GM19463 (cell line): ENCODE results near the gene LIN7C.

Experiments
- ATAC-seq: cut with Tn5 transposase; IDR thresholded peaks from one replicate; pipeline ENCODE4 v1.9.1; 2021; ENCODE audit warnings: mild to moderate bottlenecking, moderate library complexity; ENCODE audit not compliant: unreplicated experiment

Gene LIN7C

DNA sequence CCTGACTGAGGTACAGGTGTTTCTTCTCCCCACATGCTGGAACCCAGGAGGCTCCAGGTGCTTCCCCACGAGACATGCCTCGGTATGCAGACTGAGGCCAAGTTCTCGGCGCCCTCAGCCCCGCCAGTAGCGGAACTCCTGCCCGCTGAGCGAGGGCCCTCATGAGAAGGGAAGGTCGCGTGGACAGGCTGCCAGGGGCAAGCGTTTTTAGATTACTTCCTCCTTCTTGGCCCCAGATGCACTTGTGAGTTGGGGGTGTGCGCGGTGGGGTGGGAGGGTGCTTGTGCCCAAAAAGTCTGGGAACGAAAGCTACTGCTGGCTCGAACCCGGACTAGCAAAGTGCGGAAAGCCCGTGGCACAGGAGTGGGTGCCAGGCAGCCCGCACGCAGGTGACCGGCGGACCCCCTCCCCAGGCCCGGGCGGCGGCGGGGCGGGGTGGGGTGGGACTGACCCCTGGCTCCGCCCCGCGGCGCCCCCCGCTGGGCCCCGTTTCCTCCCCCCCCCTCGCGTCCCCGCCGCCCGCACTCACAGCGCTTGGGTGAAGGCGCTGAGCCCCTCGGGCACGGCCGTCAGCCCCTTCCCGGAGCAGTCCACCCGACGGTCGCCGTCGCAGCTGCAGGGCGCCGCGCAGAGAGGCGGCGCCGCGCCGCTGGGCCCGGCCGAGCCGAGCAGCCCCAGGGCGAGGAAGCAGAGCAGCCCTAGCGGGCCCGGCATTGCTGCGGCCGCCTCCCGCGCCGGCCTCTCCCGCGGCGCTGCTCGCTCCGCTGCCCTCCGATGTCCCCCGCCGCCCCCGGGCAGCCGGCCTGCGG lies 34.8 kb downstream of the LIN7C start:
- peak; percentile 40 for ATAC-seq

DNA sequence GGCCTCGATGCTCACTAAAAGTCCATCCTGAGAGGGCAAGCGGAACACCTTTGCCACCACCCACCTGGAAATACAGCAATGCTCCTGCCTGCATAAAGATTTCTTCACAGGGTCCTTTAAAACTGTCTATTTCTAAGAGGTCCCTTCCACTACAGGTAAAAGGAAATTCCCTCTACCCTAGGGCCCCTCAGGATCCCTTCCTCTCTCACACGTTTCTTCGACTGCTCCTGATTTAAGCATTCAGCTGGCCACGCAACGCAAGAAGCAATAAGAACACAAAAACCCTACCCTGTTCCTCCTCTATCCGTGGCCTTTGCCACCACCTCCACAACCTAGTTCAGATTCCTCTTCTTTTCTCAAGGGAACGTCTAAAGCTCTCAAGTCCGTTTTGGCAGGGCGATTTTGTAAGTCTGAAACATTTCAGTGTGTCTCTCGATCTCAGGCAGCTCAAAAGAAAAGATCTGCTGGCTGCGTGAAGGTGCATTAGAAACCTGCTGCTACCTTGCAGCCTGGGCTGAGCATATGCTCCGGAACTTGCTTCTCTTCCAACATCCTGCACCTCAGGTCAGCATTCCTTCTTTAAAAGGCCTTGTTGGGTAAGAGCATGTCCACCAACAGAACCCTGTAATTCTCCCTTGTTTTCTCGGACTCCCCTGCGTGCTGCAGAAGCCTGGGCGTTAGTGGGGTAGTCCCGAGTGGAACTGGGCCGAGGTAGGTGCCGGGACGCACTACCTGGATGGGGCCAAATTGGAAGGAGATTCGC lies 35.6 kb downstream of the LIN7C start:
- no peak for ATAC-seq

DNA sequence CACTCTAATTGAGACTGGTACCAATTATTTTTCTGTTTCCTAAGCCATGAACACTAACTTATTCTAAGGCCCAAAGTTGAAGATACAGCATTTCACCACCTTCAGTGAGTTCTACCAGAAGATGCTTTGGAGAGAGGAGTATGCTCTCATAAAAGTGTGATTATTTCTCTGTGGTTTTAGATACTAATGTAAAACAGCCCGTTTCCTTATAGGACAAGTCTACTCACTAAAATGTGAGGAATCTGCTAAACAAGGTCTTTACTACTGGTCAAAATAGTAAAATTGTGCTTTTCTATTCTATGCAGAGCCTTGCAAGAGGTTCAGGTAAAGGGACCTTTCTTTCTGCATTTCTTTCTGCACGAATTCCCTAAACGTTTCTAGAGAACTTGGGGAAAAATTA lies 36.4 kb downstream of the LIN7C start:
- ATAC-seq, result no peak

DNA sequence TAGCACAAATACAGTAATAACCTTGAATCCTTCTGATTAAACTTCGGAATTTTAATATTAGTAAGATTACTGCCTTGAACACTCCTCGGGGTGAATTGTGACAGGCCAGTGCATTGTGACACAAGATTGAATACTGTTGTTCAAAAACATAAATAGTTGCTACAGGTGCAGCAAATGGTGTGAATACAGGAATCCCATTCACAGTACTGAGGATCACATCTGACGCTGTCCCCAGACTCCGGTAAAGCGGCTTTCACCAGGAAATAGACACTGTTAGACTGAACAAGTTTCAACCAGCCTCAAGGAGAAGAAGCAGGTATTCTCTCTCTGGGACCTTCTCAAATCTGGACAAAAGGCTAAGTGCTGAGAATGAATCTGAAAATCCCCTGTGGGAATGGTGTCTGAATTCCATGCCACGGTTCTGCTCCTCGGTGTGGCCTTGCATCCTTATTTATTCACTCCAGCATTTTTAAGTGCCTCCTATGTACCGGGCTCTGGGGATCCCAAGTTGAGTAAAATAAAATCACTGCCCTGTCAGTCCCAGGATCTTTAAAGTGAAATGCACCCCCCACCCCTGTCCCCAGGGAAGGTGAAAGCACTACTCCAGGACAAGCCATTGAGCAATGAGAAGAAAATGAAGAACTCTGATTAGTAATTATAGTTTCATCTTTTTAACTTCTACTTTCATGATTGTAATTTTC lies 37.4 kb downstream of the LIN7C start:
- no peak for ATAC-seq

DNA sequence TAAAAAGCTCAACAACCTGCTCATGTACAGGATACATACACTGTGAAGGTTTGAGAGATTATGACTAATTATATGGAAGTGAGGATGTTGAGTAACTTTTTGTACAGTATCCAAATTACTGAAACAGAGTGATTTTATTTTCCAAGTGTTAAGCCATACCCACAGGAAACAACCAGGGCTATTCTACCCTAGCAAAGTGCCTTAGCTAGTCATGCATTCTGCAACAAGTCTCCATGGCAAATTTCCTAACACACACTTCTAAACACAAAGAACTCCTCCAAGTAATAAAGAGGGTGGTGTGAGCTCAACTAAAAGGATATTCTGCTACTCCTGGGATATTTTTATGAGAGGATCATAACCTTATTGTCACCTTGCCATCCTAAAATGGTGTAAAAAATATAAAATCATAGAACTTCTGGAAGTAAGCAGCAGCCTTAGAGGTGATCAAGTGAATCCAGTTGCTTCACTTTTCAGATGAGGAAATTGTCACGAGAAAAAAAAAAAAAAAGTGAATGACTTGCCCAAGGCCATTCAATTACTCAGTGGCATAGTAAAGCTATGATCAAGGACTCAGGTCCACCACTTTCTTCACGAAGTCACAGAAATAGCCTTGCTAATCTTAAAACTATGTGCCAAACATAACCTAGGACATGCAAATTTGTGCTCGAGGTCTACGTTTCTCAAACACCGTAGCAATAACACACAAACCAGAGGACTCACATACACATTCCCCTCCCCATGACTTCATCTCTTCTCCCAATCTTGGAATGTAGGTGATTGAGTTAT lies 38.2 kb downstream of the LIN7C start:
- no peak for ATAC-seq

DNA sequence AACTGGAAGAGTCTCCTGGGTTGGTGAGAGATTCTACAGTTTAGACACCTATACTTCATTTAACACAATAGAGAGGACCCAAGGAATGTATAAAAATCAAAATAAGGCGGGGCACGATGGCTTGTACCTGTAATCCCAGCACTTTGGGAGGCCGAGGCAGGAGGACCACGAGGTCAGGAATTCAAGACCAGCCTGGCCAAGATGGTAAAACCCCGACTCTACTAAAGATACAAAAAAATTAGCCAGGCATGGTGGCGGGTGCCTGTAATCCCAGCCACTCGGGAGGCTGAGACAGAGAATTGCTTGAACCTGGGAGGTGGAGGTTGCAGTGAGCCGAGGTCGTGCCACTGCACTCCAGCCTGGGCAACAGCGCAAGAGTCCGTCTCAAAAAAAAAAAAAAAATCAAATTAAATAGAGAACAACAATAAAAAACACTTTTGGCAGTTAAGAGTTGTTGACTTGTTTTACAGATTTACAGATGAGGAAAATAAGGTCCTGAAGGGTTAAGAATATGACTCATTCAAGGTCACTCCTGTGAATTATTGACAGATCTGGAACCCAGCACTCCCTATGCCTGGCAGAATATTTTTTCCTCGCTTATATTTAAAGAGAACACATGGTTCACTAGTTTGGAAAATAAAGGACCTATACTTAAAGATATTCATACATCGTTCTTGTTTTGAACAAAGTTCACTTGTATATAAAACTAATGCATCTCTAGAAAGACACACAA lies 39.2 kb downstream of the LIN7C start:
- ATAC-seq, result no peak

DNA sequence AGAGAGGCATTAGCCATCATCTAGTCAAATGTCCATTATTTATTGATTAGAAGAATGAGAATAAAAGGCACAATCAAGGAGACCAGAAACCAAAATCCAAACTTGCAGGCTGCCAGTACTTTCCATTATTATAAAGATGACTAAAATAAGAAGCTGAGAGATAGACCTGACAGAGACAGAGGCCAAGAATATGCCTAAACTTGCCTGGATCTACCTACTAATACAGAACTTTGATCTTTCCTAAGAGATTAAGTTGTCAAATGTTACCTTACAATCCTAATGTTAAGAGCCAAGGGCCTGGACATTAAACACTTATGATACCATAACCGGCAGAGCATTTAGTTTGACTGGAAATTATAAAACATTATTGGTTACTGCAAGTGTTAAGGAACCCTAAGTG lies 40.2 kb downstream of the LIN7C start:
- ATAC-seq, result no peak

DNA sequence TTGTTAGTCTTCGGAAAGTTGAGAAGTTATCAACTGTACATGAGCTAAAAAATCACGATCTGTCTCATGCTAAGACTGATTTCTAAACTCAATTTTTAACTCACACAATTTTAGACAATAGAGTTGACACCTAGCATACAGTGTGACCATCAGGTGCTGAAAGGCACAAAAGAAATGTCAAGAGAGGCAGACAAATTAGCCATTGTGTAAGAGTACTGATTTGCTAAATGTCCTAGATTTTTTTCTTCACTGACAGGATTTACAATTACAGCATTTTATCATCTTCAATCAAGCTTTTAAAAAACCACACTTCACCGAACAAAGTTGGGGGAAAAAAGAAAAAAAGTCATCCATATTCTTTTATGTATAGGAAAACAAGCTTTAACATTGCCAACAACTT lies 40.9 kb downstream of the LIN7C start:
- no peak for ATAC-seq

DNA sequence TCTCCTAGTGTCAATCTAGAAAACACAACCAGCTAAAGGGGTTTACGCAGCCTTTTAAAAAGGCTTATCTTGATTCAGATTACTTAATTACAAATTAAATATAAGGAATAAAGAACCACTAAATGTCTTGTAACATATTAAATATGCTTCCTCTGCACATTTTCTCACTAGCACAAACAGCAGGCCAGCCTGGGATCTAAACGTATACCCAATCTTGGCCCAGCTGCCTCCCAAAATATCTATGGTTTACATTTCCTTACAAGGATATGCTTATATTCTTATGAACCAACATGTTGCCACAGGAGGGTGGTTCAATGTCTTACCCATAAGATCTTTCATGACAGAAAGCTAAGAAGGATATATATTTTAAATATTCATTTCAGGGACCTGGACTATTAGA lies 41.7 kb downstream of the LIN7C start:
- no peak for ATAC-seq

DNA sequence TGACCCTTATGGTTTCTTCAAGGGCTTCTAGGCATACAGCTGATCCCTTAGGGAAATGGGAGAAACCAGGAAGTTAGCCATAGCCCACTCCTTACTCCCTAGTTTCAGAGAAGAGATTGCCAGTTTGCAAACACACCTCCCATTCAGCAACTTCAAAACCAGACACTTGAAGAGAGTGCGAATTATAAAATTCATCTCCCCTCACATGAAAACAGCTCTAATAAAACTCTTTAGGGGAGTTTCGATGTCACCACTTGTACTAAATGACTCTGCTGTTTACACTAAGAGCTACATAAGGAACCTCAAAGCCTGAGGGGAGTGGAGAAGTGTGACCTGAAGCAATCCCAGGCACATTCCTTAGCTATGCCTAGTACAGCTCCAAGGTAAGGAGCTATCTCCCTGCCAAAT lies 42.3 kb downstream of the LIN7C start:
- no peak for ATAC-seq

DNA sequence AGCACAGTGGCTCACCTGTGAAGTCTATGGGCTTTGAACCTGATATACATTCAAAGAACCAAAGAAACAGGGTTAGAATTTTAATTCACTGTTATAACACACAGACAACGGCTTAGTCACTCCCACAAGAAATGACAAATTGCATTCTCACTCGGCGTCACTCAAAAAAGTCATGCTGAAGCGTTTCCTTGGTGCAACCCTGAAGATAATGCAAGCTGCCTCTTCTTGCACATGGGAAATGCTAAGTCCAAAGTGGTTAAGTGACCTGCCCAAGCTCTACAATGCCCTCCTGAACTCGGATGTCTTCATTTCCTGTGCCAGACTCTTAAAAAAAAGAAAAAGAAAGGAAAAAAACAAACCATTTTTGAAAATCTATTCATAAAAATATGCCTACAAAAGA lies 44.0 kb downstream of the LIN7C start:
- no peak for ATAC-seq

DNA sequence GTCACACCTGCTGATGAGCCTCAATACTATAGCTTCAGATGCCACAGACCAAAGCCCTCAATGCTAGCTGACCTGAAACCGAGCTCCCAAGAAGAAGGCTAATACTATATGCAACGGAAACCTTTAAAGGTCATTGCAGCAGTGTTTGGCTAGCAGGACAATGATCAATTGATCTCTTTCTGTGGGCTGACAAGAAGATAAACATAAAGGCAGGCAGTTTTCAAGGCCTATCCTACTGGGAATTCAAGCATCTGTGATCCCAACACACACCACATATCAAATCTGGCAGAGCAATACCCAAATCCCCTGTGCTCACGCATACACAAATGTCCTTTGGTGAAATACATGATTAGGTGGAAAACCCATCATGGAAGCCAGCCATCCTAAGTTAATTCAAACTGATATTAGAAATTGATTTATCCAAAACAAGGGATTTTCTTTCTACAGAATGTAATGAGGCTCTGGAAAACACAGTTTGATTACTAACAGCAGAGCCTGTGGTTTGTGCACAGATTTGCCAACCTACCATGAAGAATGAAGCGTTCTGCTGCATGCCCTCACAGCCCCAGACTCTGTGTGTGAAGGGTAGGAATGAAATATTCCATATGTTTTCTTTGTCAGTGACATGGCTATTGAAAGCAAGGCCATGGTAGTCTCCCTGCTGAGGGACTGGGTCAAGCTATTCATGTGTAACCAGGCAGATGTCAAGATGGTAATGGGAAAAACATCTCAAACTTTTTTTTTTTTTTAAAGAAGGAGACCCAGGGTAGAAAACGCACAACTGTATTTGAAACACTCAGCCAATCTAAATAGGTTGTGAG lies 46.2 kb downstream of the LIN7C start:
- ATAC-seq, result no peak

DNA sequence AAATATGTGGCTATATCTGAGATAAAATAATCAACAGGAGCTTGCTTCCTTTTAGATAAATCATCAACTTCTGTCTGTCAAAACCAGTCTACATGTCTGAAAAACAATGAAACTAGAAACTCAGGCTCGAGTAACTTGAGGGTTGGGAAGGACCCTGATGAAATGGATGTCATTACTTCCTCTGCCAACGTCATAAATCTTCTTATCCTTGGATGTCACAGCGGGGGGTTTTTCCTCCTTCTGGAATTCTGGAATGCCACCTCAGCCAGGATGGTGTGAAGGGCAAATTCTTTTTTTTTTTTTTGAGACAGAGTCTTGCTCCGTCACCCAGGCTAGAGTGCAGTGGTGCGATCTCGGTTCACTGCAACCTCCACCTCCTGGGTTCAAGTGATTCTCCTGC lies 47.4 kb downstream of the LIN7C start:
- no peak for ATAC-seq

DNA sequence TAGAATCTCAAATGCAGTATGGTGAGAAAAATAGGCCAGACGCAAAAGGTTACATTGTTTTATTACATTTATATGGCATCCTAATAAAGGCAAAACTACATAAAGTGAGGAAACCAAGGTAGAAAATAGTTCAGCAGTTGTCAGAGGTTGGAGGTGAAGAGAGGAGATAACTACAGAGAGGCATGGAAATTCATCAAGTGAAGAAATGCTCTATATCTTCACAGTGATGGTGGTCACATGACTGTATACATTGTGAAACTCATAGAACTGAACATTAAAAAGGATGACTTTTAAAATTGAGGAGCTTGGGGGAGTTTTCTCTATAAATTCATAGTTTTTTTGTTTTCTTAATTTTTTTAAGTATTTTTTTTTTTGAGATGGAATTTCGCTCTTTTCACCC lies 48.4 kb downstream of the LIN7C start:
- no peak for ATAC-seq

DNA sequence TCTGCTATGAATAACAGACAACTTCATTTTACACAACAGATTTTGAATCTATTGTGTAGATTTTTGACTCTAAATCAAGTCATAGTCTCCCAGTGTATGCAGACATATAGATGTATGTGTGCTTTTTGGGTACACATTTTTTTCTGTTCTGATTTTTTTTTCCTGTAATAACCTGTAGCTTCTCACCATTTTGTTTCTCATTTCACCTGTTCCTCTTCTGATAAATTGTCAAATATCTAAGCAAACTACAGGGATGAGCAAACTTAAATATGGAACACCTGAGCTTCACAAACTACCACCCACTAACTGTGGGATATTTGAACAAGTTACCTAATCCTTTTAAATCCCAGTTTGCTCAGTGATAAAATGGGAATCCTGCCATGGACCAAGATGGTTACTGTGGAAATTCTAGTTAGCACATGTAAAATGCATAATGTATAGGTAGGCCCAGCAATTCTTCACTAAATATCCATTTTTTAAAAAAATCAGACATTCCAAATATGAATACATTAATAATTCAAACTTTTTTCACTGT lies 49.7 kb downstream of the LIN7C start:
- ATAC-seq, result no peak

DNA sequence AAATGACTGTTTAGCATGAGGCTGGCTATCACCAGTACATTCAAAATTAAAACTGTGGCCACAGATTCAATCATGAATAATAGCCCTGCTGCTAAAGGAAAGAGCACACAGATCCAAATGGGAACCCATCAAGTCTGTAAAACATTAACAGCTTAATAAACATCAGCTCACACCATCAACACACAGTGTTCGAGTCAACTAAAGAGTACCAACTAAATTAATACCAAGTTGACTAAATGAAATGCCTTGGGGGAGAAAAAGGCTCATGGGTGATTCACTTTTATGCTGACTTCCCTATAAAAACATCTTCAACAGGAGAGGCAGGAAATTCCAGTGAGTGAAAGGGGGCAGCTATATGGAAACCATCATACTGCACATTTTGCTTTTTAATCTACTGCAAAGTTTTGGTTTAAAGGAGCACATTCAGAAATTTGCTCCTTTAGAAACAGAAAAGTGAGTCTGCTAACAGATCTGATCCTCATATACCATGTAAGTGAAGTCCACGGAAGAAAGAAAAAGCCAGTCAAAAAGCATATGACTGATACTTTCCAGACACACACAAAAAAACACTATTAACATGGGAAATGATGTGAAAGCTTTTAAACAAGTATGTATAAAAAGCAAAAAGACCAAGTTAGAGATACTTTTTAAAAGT lies 50.3 kb downstream of the LIN7C start:
- no peak for ATAC-seq

DNA sequence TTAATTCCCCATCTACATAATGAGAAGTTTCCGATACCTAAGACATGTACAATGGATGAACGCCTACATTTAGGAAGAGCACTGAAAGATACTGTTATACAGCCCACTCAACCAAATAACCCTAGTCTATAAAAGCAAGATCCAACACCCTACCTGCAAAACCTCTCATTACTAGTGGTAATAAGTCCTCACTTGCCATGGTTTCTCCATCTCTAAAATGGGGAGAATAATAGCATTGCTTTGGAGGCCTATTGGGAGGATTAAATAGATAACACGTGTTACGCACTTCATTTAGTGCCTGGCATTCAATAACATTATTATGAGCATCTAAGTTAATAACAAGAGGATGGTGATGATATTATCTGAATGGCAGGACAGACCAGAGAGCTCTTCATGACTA lies 50.9 kb downstream of the LIN7C start:
- ATAC-seq, result no peak

DNA sequence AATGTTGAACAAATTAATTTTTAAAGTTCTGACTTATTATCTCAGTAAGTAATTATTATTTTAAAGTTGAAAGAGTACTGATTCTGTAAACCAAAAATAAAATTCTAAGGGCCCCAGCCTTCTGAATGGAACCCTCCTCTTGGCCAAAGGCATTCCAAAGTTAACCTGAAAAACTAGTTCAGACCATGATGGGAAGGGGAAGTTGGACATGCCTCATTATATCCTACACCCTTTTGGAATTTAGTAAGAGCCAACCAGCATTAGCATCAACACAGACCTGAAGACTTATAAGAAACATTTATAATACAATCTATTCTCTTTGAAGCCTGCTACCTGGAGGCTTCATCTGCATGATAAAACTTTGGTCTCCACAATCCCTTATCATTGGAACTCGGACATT lies 52.9 kb downstream of the LIN7C start:
- no peak for ATAC-seq

DNA sequence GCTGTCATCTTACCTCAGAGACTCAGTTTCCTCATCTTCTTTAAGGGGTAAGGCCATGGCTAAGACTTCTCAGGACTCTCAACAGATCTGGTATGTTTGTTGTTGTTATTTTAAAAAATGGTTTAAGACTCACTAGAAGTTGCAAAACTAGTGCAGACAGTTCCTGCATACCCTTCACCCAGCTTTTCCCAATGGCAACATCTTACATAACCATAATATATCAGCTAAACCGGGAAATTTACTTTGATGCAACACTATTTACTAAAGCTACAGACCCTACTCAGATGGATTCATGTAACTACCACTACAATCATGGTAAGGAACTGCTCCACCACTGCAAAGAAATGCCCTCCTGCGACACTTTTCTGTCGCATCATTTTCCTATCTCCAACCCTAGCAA lies 54.4 kb downstream of the LIN7C start:
- no peak for ATAC-seq
